ENCODE data around the gene SEMA3A. TPM values are rescaled to one million over a fixed set of nuclear protein-coding genes. Genes with fewer than 3 reads are reported as not detected.

SEMA3A gene
- total and polyA plus RNA-seq, 2 experiments from 2014 or later = 19.8 to 46.4 TPM

DNA sequence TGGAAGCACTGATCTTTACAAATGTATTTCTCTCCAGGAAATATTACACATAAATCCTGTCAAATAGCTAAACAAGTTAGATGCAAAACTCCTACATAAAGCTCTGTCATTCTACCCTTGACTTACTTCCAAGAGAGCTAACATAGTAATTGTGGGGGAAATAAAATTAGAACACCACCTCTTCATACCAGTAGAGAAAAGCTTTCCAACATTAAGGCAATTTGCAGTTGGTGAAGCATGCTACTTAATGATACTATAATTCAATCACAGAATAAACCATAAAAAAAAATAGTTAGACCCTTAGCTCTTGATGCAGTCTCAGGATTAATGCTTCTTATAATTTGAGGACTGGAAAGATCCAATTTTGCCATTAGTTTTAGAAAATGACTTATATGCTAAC, 35.2 kb downstream of the SEMA3A start (continued):
- no peak for TF ChIP-seq ETS1 (IDR thresholded peaks at IDR 0.05)
- no peak for TF ChIP-seq ZNF331 (CRISPR knock-in tag; IDR thresholded peaks at IDR 0.05; ENCODE audit: low read depth)
- no peak for TF ChIP-seq STAT1 (IDR thresholded peaks at IDR 0.05; ENCODE audit: unreplicated experiment)
- no peak for TF ChIP-seq JUNB (IDR thresholded peaks at IDR 0.05; ENCODE audit: unreplicated experiment)
- TF ChIP-seq ZNF114 (CRISPR knock-in tag; IDR thresholded peaks at IDR 0.05) = no peak
- TF ChIP-seq NANOG (IDR thresholded peaks at IDR 0.05; ENCODE audit: borderline replicate concordance) = no peak

DNA sequence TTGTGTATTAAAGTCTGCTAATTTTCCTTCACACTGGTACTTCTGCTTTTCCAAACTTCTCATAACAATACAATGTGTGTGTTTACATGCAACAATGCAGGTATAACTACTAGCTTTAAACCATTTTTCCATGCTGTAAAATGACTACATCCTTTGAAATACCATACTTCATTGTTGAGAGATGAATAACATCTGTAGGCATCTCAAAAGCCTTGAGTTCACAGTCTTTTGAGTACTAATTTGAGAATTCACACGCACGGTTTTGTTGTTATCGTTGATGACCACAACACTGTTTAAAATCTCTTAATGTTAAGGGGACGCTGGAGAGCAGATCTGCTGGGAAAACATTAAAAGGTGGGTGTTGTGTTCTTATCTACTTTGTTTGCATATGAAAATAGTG, 37.4 kb downstream of the SEMA3A start:
- Mint-ChIP-seq H3K4me3 (no peak overlapping the region), H3K27ac (peak overlapping the region; percentile 41; the same call in 1 of the 2 replicates), H3K36me3 (ENCODE audit: low read depth) (no peaks in the 10 kb centered on the region), H3K27me3 (ENCODE audit: insufficient read depth, low read depth, poor library complexity) (no peaks in the 10 kb centered on the region), H3K4me1 (peaks cover 17% of the 10 kb centered on the region), H3K9me3 (no peaks in the 10 kb centered on the region)
- Histone ChIP-seq H3K27ac (ENCODE audit: low read depth) (peak overlapping the region; percentile 13; the same call in 1 of the 2 replicates), H4K20me1 (replicated peaks; ENCODE audit: insufficient read depth) (no peaks in the 10 kb centered on the region), H3K27me3 (ENCODE audit: insufficient read depth) (no peaks in the 10 kb centered on the region), H3F3A (replicated peaks; ENCODE audit: low read depth) (no peaks in the 10 kb centered on the region), H3K4me2 (no peak overlapping the region; the same call in 1 of the 2 replicates), H3K79me2 (replicated peaks; ENCODE audit: insufficient read depth) (peaks cover 87% of the 10 kb centered on the region), H3K9me2 (ENCODE audit: insufficient read depth) (no peaks in the 10 kb centered on the region), H3K4me3 (no peak overlapping the region), H2AFZ (no peak overlapping the region), H3K4me1 (ENCODE audit: insufficient read depth) (peaks cover 13% of the 10 kb centered on the region), H3K36me3 (ENCODE audit: insufficient read depth) (no peaks in the 10 kb centered on the region)
- ATAC-seq (no peak), DNase-seq (ENCODE audit: low spot score) (no peak)
- TF ChIP-seq EZH2 (IDR thresholded peaks at IDR 0.05; ENCODE audit: low read depth, unreplicated experiment) (no peak), NANOG (IDR thresholded peaks at IDR 0.05; ENCODE audit: borderline replicate concordance) (no peak), ETS1 (IDR thresholded peaks at IDR 0.05) (no peak), POLR2AphosphoS5 (IDR thresholded peaks at IDR 0.05; ENCODE audit: low read depth) (no peak), CREB1 (CRISPR knock-in tag; IDR thresholded peaks at IDR 0.05; ENCODE audit: low read depth) (no peak), STAT1 (IDR thresholded peaks at IDR 0.05; ENCODE audit: unreplicated experiment) (no peak), ZNF331 (CRISPR knock-in tag; IDR thresholded peaks at IDR 0.05; ENCODE audit: low read depth) (no peak), JUNB (IDR thresholded peaks at IDR 0.05; ENCODE audit: unreplicated experiment) (no peak), ZNF114 (CRISPR knock-in tag; IDR thresholded peaks at IDR 0.05) (no peak), EZH2phosphoT487 (IDR thresholded peaks at IDR 0.05; ENCODE audit: unreplicated experiment) (no peak)
- TF ChIP-seq, protein P1, sequence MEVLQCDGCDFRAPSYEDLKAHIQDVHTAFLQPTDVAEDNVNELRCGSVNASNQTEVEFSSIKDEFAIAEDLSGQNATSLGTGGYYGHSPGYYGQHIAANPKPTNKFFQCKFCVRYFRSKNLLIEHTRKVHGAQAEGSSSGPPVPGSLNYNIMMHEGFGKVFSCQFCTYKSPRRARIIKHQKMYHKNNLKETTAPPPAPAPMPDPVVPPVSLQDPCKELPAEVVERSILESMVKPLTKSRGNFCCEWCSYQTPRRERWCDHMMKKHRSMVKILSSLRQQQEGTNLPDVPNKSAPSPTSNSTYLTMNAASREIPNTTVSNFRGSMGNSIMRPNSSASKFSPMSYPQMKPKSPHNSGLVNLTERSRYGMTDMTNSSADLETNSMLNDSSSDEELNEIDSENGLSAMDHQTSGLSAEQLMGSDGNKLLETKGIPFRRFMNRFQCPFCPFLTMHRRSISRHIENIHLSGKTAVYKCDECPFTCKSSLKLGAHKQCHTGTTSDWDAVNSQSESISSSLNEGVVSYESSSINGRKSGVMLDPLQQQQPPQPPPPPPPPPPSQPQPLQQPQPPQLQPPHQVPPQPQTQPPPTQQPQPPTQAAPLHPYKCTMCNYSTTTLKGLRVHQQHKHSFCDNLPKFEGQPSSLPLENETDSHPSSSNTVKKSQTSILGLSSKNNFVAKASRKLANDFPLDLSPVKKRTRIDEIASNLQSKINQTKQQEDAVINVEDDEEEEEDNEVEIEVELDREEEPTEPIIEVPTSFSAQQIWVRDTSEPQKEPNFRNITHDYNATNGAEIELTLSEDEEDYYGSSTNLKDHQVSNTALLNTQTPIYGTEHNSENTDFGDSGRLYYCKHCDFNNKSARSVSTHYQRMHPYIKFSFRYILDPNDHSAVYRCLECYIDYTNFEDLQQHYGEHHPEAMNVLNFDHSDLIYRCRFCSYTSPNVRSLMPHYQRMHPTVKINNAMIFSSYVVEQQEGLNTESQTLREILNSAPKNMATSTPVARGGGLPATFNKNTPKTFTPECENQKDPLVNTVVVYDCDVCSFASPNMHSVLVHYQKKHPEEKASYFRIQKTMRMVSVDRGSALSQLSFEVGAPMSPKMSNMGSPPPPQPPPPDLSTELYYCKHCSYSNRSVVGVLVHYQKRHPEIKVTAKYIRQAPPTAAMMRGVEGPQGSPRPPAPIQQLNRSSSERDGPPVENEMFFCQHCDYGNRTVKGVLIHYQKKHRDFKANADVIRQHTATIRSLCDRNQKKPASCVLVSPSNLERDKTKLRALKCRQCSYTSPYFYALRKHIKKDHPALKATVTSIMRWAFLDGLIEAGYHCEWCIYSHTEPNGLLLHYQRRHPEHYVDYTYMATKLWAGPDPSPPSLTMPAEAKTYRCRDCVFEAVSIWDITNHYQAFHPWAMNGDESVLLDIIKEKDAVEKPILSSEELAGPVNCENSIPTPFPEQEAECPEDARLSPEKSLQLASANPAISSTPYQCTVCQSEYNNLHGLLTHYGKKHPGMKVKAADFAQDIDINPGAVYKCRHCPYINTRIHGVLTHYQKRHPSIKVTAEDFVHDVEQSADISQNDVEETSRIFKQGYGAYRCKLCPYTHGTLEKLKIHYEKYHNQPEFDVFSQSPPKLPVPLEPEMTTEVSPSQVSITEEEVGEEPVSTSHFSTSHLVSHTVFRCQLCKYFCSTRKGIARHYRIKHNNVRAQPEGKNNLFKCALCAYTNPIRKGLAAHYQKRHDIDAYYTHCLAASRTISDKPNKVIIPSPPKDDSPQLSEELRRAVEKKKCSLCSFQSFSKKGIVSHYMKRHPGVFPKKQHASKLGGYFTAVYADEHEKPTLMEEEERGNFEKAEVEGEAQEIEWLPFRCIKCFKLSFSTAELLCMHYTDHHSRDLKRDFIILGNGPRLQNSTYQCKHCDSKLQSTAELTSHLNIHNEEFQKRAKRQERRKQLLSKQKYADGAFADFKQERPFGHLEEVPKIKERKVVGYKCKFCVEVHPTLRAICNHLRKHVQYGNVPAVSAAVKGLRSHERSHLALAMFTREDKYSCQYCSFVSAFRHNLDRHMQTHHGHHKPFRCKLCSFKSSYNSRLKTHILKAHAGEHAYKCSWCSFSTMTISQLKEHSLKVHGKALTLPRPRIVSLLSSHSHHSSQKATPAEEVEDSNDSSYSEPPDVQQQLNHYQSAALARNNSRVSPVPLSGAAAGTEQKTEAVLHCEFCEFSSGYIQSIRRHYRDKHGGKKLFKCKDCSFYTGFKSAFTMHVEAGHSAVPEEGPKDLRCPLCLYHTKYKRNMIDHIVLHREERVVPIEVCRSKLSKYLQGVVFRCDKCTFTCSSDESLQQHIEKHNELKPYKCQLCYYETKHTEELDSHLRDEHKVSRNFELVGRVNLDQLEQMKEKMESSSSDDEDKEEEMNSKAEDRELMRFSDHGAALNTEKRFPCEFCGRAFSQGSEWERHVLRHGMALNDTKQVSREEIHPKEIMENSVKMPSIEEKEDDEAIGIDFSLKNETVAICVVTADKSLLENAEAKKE (CRISPR knock-in tag; IDR thresholded peaks at IDR 0.05) = no peak
- TF ChIP-seq, protein P2, sequence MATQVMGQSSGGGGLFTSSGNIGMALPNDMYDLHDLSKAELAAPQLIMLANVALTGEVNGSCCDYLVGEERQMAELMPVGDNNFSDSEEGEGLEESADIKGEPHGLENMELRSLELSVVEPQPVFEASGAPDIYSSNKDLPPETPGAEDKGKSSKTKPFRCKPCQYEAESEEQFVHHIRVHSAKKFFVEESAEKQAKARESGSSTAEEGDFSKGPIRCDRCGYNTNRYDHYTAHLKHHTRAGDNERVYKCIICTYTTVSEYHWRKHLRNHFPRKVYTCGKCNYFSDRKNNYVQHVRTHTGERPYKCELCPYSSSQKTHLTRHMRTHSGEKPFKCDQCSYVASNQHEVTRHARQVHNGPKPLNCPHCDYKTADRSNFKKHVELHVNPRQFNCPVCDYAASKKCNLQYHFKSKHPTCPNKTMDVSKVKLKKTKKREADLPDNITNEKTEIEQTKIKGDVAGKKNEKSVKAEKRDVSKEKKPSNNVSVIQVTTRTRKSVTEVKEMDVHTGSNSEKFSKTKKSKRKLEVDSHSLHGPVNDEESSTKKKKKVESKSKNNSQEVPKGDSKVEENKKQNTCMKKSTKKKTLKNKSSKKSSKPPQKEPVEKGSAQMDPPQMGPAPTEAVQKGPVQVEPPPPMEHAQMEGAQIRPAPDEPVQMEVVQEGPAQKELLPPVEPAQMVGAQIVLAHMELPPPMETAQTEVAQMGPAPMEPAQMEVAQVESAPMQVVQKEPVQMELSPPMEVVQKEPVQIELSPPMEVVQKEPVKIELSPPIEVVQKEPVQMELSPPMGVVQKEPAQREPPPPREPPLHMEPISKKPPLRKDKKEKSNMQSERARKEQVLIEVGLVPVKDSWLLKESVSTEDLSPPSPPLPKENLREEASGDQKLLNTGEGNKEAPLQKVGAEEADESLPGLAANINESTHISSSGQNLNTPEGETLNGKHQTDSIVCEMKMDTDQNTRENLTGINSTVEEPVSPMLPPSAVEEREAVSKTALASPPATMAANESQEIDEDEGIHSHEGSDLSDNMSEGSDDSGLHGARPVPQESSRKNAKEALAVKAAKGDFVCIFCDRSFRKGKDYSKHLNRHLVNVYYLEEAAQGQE (IDR thresholded peaks at IDR 0.05; ENCODE audit: unreplicated experiment) = no peak
